Keratinocyte (primary cell): ENCODE measurements around the gene RUNX1.

ENCODE experiments used
- EZH2 ChIP-seq: IDR thresholded peaks from one replicate; pipeline ENCODE4 v1.6.1; 2012; ENCODE audit warnings: inconsistent platforms, mild to moderate bottlenecking, low read length, moderate library complexity
- TF ChIP-seq, protein P1 (sequence below), 3 experiments: IDR thresholded peaks in 1 of 3; conservative IDR thresholded peaks in 1 of 3; optimal IDR thresholded peaks in 1 of 3; 2 replicates in 2 of 3; 3 replicates in 1 of 3; pipeline versions ENCODE3 to v1.5.1; 2011; ENCODE audit warnings: low read length in 3 of 3, mild to moderate bottlenecking in 3 of 3, moderate library complexity in 2 of 3, control low read depth in 1 of 3, inconsistent platforms in 1 of 3; ENCODE audit not compliant: insufficient read depth in 2 of 3; ENCODE audit errors: extremely low read depth in 1 of 3

DNA sequence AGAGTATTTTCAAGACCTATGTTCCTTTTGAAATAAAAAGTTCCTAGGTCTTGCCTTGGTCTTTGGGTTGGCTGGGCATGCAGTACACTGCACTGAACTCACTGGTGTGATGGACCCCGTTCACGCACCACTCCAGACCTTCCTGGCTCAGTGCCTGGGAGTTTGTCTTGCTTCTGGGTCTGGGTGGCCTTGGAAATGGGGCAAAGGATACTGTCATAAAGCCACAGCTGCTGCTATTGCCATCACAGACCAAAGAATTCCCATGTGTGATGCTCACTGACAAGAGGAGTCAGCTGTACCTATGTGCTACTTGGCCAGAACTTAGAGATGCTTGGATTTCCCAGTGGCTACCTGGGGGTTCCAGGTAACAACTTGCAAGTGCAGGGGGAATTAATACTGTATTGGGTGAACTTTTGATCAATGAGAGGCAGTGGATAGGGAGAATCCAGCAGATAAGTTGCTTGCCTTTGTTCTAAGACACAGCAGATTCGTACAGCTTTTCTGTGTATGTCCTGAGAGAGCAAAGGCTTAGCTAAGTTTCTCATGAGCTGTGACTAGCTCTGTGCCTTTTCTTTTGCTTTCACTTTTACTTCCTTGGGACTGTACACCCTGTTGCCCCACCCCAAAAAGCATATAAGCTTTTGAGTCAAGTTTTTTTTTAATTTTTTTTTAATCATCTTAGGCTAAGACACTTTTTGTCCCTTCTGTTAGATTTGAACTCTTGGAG is 115.3 kb downstream of the RUNX1 start:
- TF ChIP-seq, protein P1, sequence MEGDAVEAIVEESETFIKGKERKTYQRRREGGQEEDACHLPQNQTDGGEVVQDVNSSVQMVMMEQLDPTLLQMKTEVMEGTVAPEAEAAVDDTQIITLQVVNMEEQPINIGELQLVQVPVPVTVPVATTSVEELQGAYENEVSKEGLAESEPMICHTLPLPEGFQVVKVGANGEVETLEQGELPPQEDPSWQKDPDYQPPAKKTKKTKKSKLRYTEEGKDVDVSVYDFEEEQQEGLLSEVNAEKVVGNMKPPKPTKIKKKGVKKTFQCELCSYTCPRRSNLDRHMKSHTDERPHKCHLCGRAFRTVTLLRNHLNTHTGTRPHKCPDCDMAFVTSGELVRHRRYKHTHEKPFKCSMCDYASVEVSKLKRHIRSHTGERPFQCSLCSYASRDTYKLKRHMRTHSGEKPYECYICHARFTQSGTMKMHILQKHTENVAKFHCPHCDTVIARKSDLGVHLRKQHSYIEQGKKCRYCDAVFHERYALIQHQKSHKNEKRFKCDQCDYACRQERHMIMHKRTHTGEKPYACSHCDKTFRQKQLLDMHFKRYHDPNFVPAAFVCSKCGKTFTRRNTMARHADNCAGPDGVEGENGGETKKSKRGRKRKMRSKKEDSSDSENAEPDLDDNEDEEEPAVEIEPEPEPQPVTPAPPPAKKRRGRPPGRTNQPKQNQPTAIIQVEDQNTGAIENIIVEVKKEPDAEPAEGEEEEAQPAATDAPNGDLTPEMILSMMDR (optimal IDR thresholded peaks at IDR 0.05 in 1 of 3, IDR thresholded peaks at IDR 0.05 in 1 of 3, conservative IDR thresholded peaks at IDR 0.05 in 1 of 3; ENCODE audit: extremely low read depth in 1 of 3, insufficient read depth in 2 of 3, low read length in 3 of 3), result no peak
- TF ChIP-seq EZH2, result no peak
